IMR-90 (cell line): ENCODE data around the gene LCN10. TPM values are rescaled to one million over a fixed set of nuclear protein-coding genes. Genes with fewer than 3 reads are reported as not detected.
"Not testable (repeated sequence)": the region's sequence is repeated elsewhere in the genome, so short reads cannot be mapped to it uniquely, and the experiment has no call there.

ENCODE experiments used
- ATAC-seq: fragments of 200-7000 bp; cut with Tn5 transposase; 2 replicates; pipeline ENCODE4 v1.9.1; 2020; ENCODE audit warnings: low read depth, mild to moderate bottlenecking, moderate library complexity
- BruUV-seq: library from RNA; stranded (reverse); fragments of 400-500 nt; replicated peaks from 2 replicates; lab custom pipeline; 2021; lab: Mats Ljungman, UMichigan
- CTCF ChIA-PET: fragments of 300-600 bp; formaldehyde crosslinking; extraction: SDS; loops from one replicate; lab custom pipeline; 2021; ENCODE audit warnings: antibody characterized with exemption; lab: Yijun Ruan, JAX
- POLR2A ChIA-PET: fragments of 300-600 bp; sonication (Branson Sonifier 250); formaldehyde crosslinking; loops from one replicate; lab custom pipeline; 2022; ENCODE audit warnings: antibody characterized with exemption; ENCODE audit not compliant: unreplicated experiment; lab: Charles Lee
- DNase-seq: peaks from one replicate; pipeline ENCODE4 v3.0.0; 2013
- H2AFZ ChIP-seq: replicated peaks from 2 replicates; pipeline ENCODE3; 2013; ENCODE audit warnings: low read length, mild to moderate bottlenecking; ENCODE audit not compliant: poor library complexity
- H2AK5ac ChIP-seq: 2 replicates; pipeline ENCODE4 v1.6.1; 2013; ENCODE audit warnings: low read depth, low read length, inconsistent platforms
- H2AK9ac ChIP-seq: replicated peaks from 2 replicates; pipeline ENCODE3; 2013; ENCODE audit warnings: mild to moderate bottlenecking, low read depth, low read length, moderate library complexity; ENCODE audit not compliant: poor library complexity
- H2BK120ac ChIP-seq: 2 replicates; pipeline ENCODE4 v1.6.1; 2013; ENCODE audit warnings: low read depth, low read length, inconsistent platforms
- H2BK15ac ChIP-seq: 3 replicates; pipeline ENCODE4 v1.6.1; 2013; ENCODE audit warnings: low read depth, low read length, inconsistent platforms
- H2BK20ac ChIP-seq: 2 replicates; pipeline ENCODE4 v1.6.1; 2013; ENCODE audit warnings: low read depth, mild to moderate bottlenecking, inconsistent platforms, low read length, moderate library complexity
- H2BK5ac ChIP-seq: 2 replicates; pipeline ENCODE4 v1.6.1; 2013; ENCODE audit warnings: mild to moderate bottlenecking, low read depth, low read length, inconsistent platforms; ENCODE audit not compliant: poor library complexity, severe bottlenecking
- H3K14ac ChIP-seq: replicated peaks from 2 replicates; pipeline ENCODE4 v1.6.1; 2013; ENCODE audit warnings: low read depth, low read length, inconsistent platforms
- H3K18ac ChIP-seq: 2 replicates; pipeline ENCODE4 v1.6.1; 2013; ENCODE audit warnings: low read depth, low read length, control low read depth
- H3K23ac ChIP-seq: 2 replicates; pipeline ENCODE4 v1.6.1; 2013; ENCODE audit warnings: low read depth, low read length, inconsistent platforms
- H3K27ac ChIP-seq: 2 replicates; pipeline ENCODE4 v1.5.1; 2013; ENCODE audit warnings: mild to moderate bottlenecking, control low read depth, low read length; ENCODE audit not compliant: insufficient read depth
- H3K27me3 ChIP-seq: 2 replicates; pipeline ENCODE4 v1.6.1; 2013; ENCODE audit warnings: low read length; ENCODE audit not compliant: control insufficient read depth, insufficient read depth
- H3K36me3 ChIP-seq: 2 replicates; pipeline ENCODE4 v1.6.1; 2013; ENCODE audit warnings: low read length, mixed read lengths; ENCODE audit not compliant: control insufficient read depth, insufficient read depth
- H3K4ac ChIP-seq: 2 replicates; pipeline ENCODE4 v1.6.1; 2013; ENCODE audit warnings: low read depth, low read length, inconsistent platforms
- H3K4me1 ChIP-seq: 2 replicates; pipeline ENCODE4 v1.6.1; 2013; ENCODE audit warnings: low read length, mixed read lengths; ENCODE audit not compliant: control insufficient read depth, insufficient read depth
- H3K4me2 ChIP-seq: 2 replicates; pipeline ENCODE4 v1.6.1; 2013; ENCODE audit warnings: low read depth, mild to moderate bottlenecking, control low read depth, low read length, moderate library complexity
- H3K4me3 ChIP-seq: 2 replicates; pipeline ENCODE4 v1.5.1; 2013; ENCODE audit warnings: low read depth, mild to moderate bottlenecking, control low read depth, low read length, moderate library complexity; ENCODE audit not compliant: insufficient read depth
- H3K56ac ChIP-seq: 2 replicates; pipeline ENCODE4 v1.6.1; 2013; ENCODE audit warnings: low read length, inconsistent platforms; ENCODE audit not compliant: insufficient read depth; ENCODE audit errors: extremely low read depth
- H3K79me1 ChIP-seq, 2 experiments: 2 replicates each; pipeline ENCODE4 v1.6.1; 2013; ENCODE audit warnings: low read length in 2 of 2, inconsistent platforms in 1 of 2, low read depth in 1 of 2
- H3K9ac ChIP-seq: 2 replicates; pipeline ENCODE4 v1.6.1; 2013; ENCODE audit warnings: low read depth, low read length, control low read depth
- H3K9me1 ChIP-seq: 2 replicates; pipeline ENCODE4 v1.6.1; 2013; ENCODE audit warnings: low read length, inconsistent platforms; ENCODE audit not compliant: insufficient read depth
- H3K9me3 ChIP-seq: 2 replicates; pipeline ENCODE4 v1.6.1; 2013; ENCODE audit warnings: low read length; ENCODE audit not compliant: control insufficient read depth, insufficient read depth
- H4K20me1 ChIP-seq: 2 replicates; pipeline ENCODE4 v1.6.1; 2013; ENCODE audit warnings: low read length, inconsistent platforms; ENCODE audit not compliant: insufficient read depth
- H4K5ac ChIP-seq: 2 replicates; pipeline ENCODE4 v1.6.1; 2013; ENCODE audit warnings: mild to moderate bottlenecking, low read depth, low read length, control low read depth
- H4K8ac ChIP-seq, 2 experiments: 2 replicates each; pipeline ENCODE4 v1.6.1; 2013; ENCODE audit warnings: low read depth in 2 of 2, low read length in 2 of 2, control low read depth in 1 of 2, inconsistent platforms in 1 of 2
- H4K91ac ChIP-seq: 2 replicates; pipeline ENCODE4 v1.6.1; 2013; ENCODE audit warnings: low read depth, low read length, inconsistent platforms; ENCODE audit not compliant: insufficient read depth
- RAD21 ChIP-seq: IDR thresholded peaks from 2 replicates; pipeline ENCODE4 v1.6.1; 2012; ENCODE audit warnings: low read length, improper control_type of control experiment
- WGBS, 2 experiments: methylation state at CpG; one replicate each; pipeline versions ENCODE4 v1.1.5 to v1.1.7; 2013; ENCODE audit warnings: missing lambda C conversion rate in 2 of 2; ENCODE audit not compliant: insufficient read length in 1 of 2; ENCODE audit errors: extremely low coverage in 2 of 2; 5-methylcytosine and 5-hydroxymethylcytosine counted together
- dilution Hi-C: fragments of 300-500 bp; cut with HindIII; formaldehyde crosslinking; loops from one replicate; pipeline ENCODE4 v1.14.3; 2018; ENCODE audit warnings: low sequenced_read_pairs; ENCODE audit not compliant: unreplicated experiment
- in situ Hi-C: fragments of 300-500 bp; cut with MboI; formaldehyde crosslinking; loops from 3 replicates; pipeline ENCODE4 v1.14.3; 2019; ENCODE audit warnings: low sequenced_read_pairs, inconsistent platforms, mixed read lengths
- intact Hi-C: fragments of 100-400 bp; cut with micrococcal nuclease; formaldehyde crosslinking; loops from 2 replicates; pipeline ENCODE4 v1.10.0; 2022
- polyA plus RNA-seq, 3 experiments: library from polyadenylated mRNA; depleted of rRNA; stranded (reverse); fragments of >200 nt; gene quantifications; 2 replicates each; pipeline ENCODE4 v1.2.3, GENCODE V29; 2012; ENCODE audit warnings: low replicate concordance in 1 of 3
- total RNA-seq: library from RNA; depleted of rRNA; stranded (reverse); fragments of >200 nt; gene quantifications from 2 replicates; pipeline ENCODE4 v1.2.3, GENCODE V29; 2012
- TF ChIP-seq, protein P1 (sequence below): conservative IDR thresholded peaks from 2 replicates; pipeline ENCODE4 v1.5.1; 2012; ENCODE audit warnings: mild to moderate bottlenecking, low read depth, low read length, improper control_type of control experiment

The LCN10 gene
- total and polyA plus RNA-seq, 2 of the 4 experiments (the other 2 are of a cell fraction): not detected

GRCh38 chr9:136766410-136767120, 23.8 kb upstream of the LCN10 start:
- H4K20me1 ChIP-seq, H2AK9ac ChIP-seq, H3K9ac ChIP-seq, H3K18ac ChIP-seq, ATAC-seq, H4K91ac ChIP-seq, H3K36me3 ChIP-seq, H3K4me2 ChIP-seq, H2BK20ac ChIP-seq, H3K27ac ChIP-seq, H2AFZ ChIP-seq, BruUV-seq, H2BK5ac ChIP-seq, H3K79me1 ChIP-seq, H2AK5ac ChIP-seq, H3K27me3 ChIP-seq, POLR2A ChIA-PET, H3K56ac ChIP-seq, H3K14ac ChIP-seq, H4K5ac ChIP-seq, H2BK15ac ChIP-seq, H3K9me1 ChIP-seq, H3K23ac ChIP-seq, H3K9me3 ChIP-seq, H4K8ac ChIP-seq, in situ Hi-C loops, H3K4me1 ChIP-seq, H2BK120ac ChIP-seq, H3K4me3 ChIP-seq, H3K4ac ChIP-seq, dilution Hi-C loops: not testable (repeated sequence)
- CTCF ChIA-PET: interaction anchor here (0.8 to 1.1 kb wide), 2 partner anchors 12 to 779 kb away, joined by 3 read pairs; no protein-coding TSS in a partner anchor
- DNase-seq: peak; percentile 55
- no CpG with 5 or more reads among the region's 18 CpGs for WGBS, 2 experiments
- TF ChIP-seq, protein P1, sequence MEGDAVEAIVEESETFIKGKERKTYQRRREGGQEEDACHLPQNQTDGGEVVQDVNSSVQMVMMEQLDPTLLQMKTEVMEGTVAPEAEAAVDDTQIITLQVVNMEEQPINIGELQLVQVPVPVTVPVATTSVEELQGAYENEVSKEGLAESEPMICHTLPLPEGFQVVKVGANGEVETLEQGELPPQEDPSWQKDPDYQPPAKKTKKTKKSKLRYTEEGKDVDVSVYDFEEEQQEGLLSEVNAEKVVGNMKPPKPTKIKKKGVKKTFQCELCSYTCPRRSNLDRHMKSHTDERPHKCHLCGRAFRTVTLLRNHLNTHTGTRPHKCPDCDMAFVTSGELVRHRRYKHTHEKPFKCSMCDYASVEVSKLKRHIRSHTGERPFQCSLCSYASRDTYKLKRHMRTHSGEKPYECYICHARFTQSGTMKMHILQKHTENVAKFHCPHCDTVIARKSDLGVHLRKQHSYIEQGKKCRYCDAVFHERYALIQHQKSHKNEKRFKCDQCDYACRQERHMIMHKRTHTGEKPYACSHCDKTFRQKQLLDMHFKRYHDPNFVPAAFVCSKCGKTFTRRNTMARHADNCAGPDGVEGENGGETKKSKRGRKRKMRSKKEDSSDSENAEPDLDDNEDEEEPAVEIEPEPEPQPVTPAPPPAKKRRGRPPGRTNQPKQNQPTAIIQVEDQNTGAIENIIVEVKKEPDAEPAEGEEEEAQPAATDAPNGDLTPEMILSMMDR: peak; percentile 19
- 0 out of 2 replicates have a peak, but pooled peaks have one; percentile 9 for TF ChIP-seq RAD21
- intact Hi-C loops: loop anchor here (2.0 kb wide), 1 partner anchor 14 kb away; no protein-coding TSS in a partner anchor

DNA sequence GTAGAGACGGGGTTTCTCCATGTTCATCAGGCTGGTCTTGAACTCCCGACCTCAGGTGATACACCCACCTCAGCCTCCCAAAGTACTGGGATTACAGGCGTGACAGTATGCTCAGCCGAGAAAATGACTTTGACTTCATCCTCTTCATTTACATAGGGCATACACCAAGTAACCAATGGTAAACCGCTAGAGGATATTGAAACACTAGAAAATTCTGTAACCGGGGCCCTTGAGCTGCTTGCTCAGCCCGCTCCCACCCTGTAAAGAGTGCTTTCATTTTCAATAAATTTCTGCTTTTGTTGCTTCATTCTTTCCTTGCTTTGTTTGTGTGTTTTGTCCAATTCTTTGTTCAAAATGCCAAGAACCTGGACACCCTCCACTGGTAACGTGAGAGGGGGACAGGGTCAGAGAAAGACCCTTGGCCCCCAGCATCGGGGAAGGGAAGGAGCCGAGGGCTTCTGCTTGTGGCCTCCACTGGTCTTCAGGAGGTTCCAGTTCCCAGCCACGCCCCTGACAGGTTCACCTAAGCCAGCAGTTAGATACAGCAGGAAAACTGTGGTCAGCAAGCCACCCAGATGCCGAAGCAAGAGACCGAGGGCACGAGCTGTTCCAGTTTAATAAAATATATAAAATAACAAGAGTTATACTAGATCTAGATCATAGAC, 23.1 kb upstream of the LCN10 start:
- H3K23ac ChIP-seq, H3K56ac ChIP-seq, in situ Hi-C loops, H3K9me3 ChIP-seq, H3K4me2 ChIP-seq, H2AFZ ChIP-seq, dilution Hi-C loops, H2BK15ac ChIP-seq, H3K79me1 ChIP-seq, H4K91ac ChIP-seq, H3K4me1 ChIP-seq, H3K4ac ChIP-seq, H2BK120ac ChIP-seq, H3K4me3 ChIP-seq, H2BK20ac ChIP-seq, POLR2A ChIA-PET, H3K27me3 ChIP-seq, H3K14ac ChIP-seq, H3K27ac ChIP-seq, H4K8ac ChIP-seq, DNase-seq, BruUV-seq, H4K5ac ChIP-seq, H3K9ac ChIP-seq, H4K20me1 ChIP-seq, H2AK9ac ChIP-seq, H3K18ac ChIP-seq, ATAC-seq, H2AK5ac ChIP-seq, H3K9me1 ChIP-seq, H3K36me3 ChIP-seq, H2BK5ac ChIP-seq: not testable (repeated sequence)
- CTCF ChIA-PET: interaction anchor here (0.8 to 1.1 kb wide), 2 partner anchors 13 to 780 kb away, joined by 3 read pairs; no protein-coding TSS in a partner anchor
- intact Hi-C loops: loop anchor here (2.0 kb wide), 1 partner anchor 15 kb away; no protein-coding TSS in a partner anchor
- WGBS, 2 experiments: 73% methylated on average over 3 of the region's 14 CpGs; no CpG with 5 or more reads in 1 of the 2 experiments
